Hypothalamus (tissue), 51 donors: Measurements from ENCODE around the gene ATXN1.

Source experiments
- DNase-seq, 51 donors: peaks; one replicate each; lab custom pipeline; 2025; lab: John Stamatoyannopoulos, UW

Gene ATXN1

GRCh38 chr6:16437095-16437494 is 324.2 kb downstream of the ATXN1 start:
- no peak for DNase-seq

GRCh38 chr6:16436550-16436949 is 324.7 kb downstream of the ATXN1 start:
- DNase-seq = no peak

GRCh38 chr6:16434885-16435284 is 326.4 kb downstream of the ATXN1 start:
- DNase-seq = no peak

- no peak for DNase-seq
These were observed 327.8 kb downstream of the ATXN1 start for GRCh38 chr6:16433338-16433890.

- no peak for DNase-seq
These were observed 328.9 kb downstream of the ATXN1 start for GRCh38 chr6:16432075-16433032.

- DNase-seq = no peak
These were observed 330.2 kb downstream of the ATXN1 start for GRCh38 chr6:16431106-16431505.

- no peak for DNase-seq
These were observed 330.7 kb downstream of the ATXN1 start for GRCh38 chr6:16430391-16431089.

- no peak for DNase-seq
These were observed 331.6 kb downstream of the ATXN1 start for GRCh38 chr6:16429669-16430068.

GRCh38 chr6:16427124-16427523 is 334.1 kb downstream of the ATXN1 start:
- DNase-seq = peak in 1 of 51 donors; percentile 49

- no peak for DNase-seq
These were observed 335.2 kb downstream of the ATXN1 start for GRCh38 chr6:16425881-16426615.

GRCh38 chr6:16421462-16421960 is 339.7 kb downstream of the ATXN1 start:
- DNase-seq = no peak

GRCh38 chr6:16420715-16421461 is 340.4 kb downstream of the ATXN1 start:
- DNase-seq = peak in 2 of 51 donors; percentile 11 to 34

- DNase-seq = no peak
These were observed 340.9 kb downstream of the ATXN1 start for GRCh38 chr6:16420337-16420714.

GRCh38 chr6:16419636-16420336 is 341.5 kb downstream of the ATXN1 start:
- no peak for DNase-seq

GRCh38 chr6:16418151-16418550 is 343.1 kb downstream of the ATXN1 start:
- no peak for DNase-seq

- DNase-seq = no peak
These were observed 345.6 kb downstream of the ATXN1 start for GRCh38 chr6:16415677-16416076.

GRCh38 chr6:16414205-16414604 is 347.1 kb downstream of the ATXN1 start:
- no peak for DNase-seq

GRCh38 chr6:16413399-16413798 is 347.9 kb downstream of the ATXN1 start:
- DNase-seq = no peak

GRCh38 chr6:16412982-16413381 is 348.3 kb downstream of the ATXN1 start:
- no peak for DNase-seq
